Fibroblast of lung (primary cell): ENCODE data around the gene CHCHD6. TPM values are rescaled to one million over a fixed set of nuclear protein-coding genes. Genes with fewer than 3 reads are reported as not detected.

Source experiments
- DNase-seq, 2 donors: peaks; one replicate each; pipeline versions ENCODE4 v3.0.0 to v3.0.0-alpha.2; 2010; ENCODE audit warnings: low read depth in 2 of 2
- H2AFZ ChIP-seq: 2 replicates; pipeline ENCODE4 v1.5.1; 2012; ENCODE audit warnings: low read length, control low read depth, inconsistent platforms
- H3K27ac ChIP-seq: 2 replicates; pipeline ENCODE4 v1.5.1; 2011; ENCODE audit warnings: low read length, control low read depth; ENCODE audit not compliant: insufficient read depth
- H3K27me3 ChIP-seq: 2 replicates; pipeline ENCODE4 v1.5.1; 2011; ENCODE audit warnings: mild to moderate bottlenecking, low read length; ENCODE audit not compliant: control insufficient read depth, insufficient read depth
- H3K36me3 ChIP-seq: 2 replicates; pipeline ENCODE4 v1.5.1; 2011; ENCODE audit warnings: low read length; ENCODE audit not compliant: control insufficient read depth, insufficient read depth
- H3K4me1 ChIP-seq: 2 replicates; pipeline ENCODE4 v1.5.1; 2011; ENCODE audit warnings: low read length; ENCODE audit not compliant: control insufficient read depth, insufficient read depth; ENCODE audit errors: extremely low read depth
- H3K4me2 ChIP-seq: 2 replicates; pipeline ENCODE4 v1.5.1; 2011; ENCODE audit warnings: low read length, control low read depth; ENCODE audit not compliant: insufficient read depth; ENCODE audit errors: extremely low read depth
- H3K4me3 ChIP-seq, 4 experiments: fragments of 200-600 bp in 1 of 4; sonication (generic) in 1 of 4; replicated peaks in 1 of 4; 2 replicates each; pipeline ENCODE4 v1.5.1; 2011 to 2016; ENCODE audit warnings: low read length in 4 of 4, low read depth in 3 of 4, mild to moderate bottlenecking in 3 of 4, control low read depth in 2 of 4, inconsistent platforms in 1 of 4, mixed read lengths in 1 of 4; ENCODE audit not compliant: insufficient read depth in 1 of 4; ENCODE audit errors: control extremely low read depth in 1 of 4
- H3K79me2 ChIP-seq: 2 replicates; pipeline ENCODE4 v1.5.1; 2012; ENCODE audit warnings: mild to moderate bottlenecking, low read length, inconsistent platforms; ENCODE audit not compliant: control insufficient read depth, insufficient read depth
- H3K9ac ChIP-seq: 2 replicates; pipeline ENCODE4 v1.5.1; 2011; ENCODE audit warnings: mild to moderate bottlenecking, low read length, control low read depth; ENCODE audit not compliant: insufficient read depth
- H3K9me3 ChIP-seq: 2 replicates; pipeline ENCODE4 v1.5.1; 2012; ENCODE audit warnings: low read depth, low read length; ENCODE audit not compliant: control insufficient read depth, insufficient read depth
- H4K20me1 ChIP-seq: 2 replicates; pipeline ENCODE4 v1.5.1; 2011; ENCODE audit warnings: low read length; ENCODE audit not compliant: control insufficient read depth, insufficient read depth; ENCODE audit errors: extremely low read depth
- EZH2 ChIP-seq: IDR thresholded peaks from 2 replicates; pipeline ENCODE4 v1.5.1; 2012; ENCODE audit warnings: low read length, control low read depth, mild to moderate bottlenecking; ENCODE audit errors: missing control alignments
- polyA plus RNA-seq, 2 donors: library from polyadenylated mRNA; depleted of rRNA in 1 of 2; stranded (reverse) in 1 of 2; unstranded in 1 of 2; fragments of >200 nt; gene quantifications; 2 replicates each; pipeline ENCODE4 v1.2.1, GENCODE V29; 2011 to 2012; ENCODE audit warnings: missing spikeins in 1 of 2
- total RNA-seq: library from RNA; depleted of rRNA; stranded (reverse); fragments of >200 nt; gene quantifications from 2 replicates; pipeline ENCODE4 v1.2.1, GENCODE V29; 2014
- TF ChIP-seq, protein P1 (sequence below), 2 donors: IDR thresholded peaks in 1 of 2; conservative IDR thresholded peaks in 1 of 2; 1 replicate in 1 of 2; 2 replicates in 1 of 2; pipeline ENCODE4 v1.5.1; 2011 to 2012; ENCODE audit warnings: low read length in 2 of 2, control low read depth in 1 of 2, inconsistent platforms in 1 of 2, low read depth in 1 of 2, mild to moderate bottlenecking in 1 of 2

Gene CHCHD6
- total and polyA plus RNA-seq, 2 donors (not counting 1 experiment from before 2014, with no cell fraction given) = 9.5 to 11.1 TPM

DNA sequence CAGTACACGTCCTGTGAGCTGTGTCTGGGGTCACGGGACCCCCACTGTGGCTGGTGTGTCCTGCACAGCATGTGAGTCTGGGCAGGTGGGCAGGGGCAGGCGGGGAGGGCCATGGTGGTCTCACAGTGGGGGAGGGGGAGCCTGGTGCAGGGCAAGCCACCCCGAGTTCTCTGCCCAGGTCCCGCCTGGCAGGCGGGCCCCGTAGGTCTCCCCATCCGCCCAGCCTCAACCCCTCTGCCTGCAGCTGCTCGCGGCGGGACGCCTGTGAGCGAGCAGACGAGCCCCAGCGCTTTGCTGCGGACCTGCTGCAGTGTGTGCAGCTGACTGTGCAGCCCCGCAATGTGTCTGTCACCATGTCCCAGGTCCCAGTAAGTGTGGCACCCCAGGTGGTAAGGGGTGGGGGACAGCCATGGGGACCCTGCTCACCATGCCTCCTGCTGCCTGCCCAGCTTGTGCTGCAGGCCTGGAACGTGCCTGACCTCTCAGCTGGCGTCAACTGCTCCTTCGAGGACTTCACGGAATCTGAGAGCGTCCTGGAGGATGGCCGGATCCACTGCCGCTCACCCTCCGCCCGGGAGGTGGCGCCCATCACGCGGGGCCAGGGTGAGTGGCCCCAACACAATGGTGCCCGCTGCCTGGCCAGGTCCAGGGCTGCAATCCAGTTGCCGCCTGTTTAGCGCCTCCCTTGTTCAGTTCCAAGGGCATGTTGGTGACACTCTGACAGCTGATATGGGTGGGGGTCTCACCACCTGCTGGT lies 300.8 kb downstream of the CHCHD6 start:
- H3K79me2 ChIP-seq = peaks cover 24% of the 10 kb centered on the region

DNA sequence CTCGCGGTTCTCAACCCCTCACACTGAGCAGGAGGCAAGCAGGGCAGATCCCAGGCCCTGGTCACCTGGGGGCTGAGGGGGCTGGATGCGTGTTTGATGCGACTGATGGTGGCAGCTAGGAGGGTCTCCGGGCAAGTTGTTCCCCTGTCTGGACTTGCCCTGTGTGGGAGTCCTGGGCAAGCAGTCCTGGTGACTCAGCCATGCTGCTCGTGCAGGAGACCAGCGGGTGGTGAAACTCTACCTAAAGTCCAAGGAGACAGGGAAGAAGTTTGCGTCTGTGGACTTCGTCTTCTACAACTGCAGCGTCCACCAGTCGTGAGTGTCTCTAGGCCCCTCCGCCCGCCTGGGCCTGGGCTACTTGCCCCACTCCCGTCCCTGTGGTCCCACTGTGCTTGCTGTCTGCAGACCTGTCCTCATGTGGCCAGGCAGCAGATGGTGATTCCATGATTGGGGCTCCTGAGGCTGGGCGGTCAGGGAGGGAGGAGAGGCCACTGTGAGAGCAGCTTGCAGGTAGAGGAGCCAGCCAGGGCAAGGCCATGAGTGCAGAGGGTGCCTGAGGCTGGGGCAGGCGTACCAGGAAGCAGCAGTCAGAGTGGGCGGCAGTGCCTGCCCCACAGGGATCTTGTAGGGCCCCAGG lies 301.9 kb downstream of the CHCHD6 start:
- Histone ChIP-seq H3K27ac (no peak overlapping the region), H3K4me2 (no peak overlapping the region), H2AFZ (no peak overlapping the region), H3K79me2 (peaks cover 17% of the 10 kb centered on the region), H4K20me1 (no peaks in the 10 kb centered on the region), H3K4me1 (peaks cover 19% of the 10 kb centered on the region), H3K9ac (no peak overlapping the region), H3K27me3 (no peaks in the 10 kb centered on the region), H3K9me3 (no peaks in the 10 kb centered on the region), H3K4me3 (no peak overlapping the region), H3K36me3 (peaks cover 13% of the 10 kb centered on the region)
- peak in 1 of 2 donors; percentile 67 for DNase-seq
- TF ChIP-seq EZH2 = no peak
- TF ChIP-seq, protein P1, sequence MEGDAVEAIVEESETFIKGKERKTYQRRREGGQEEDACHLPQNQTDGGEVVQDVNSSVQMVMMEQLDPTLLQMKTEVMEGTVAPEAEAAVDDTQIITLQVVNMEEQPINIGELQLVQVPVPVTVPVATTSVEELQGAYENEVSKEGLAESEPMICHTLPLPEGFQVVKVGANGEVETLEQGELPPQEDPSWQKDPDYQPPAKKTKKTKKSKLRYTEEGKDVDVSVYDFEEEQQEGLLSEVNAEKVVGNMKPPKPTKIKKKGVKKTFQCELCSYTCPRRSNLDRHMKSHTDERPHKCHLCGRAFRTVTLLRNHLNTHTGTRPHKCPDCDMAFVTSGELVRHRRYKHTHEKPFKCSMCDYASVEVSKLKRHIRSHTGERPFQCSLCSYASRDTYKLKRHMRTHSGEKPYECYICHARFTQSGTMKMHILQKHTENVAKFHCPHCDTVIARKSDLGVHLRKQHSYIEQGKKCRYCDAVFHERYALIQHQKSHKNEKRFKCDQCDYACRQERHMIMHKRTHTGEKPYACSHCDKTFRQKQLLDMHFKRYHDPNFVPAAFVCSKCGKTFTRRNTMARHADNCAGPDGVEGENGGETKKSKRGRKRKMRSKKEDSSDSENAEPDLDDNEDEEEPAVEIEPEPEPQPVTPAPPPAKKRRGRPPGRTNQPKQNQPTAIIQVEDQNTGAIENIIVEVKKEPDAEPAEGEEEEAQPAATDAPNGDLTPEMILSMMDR (conservative IDR thresholded peaks at IDR 0.05 in 1 of 2, IDR thresholded peaks at IDR 0.05 in 1 of 2; ENCODE audit: low read depth in 1 of 2, low read length in 2 of 2) = no peak

More for the DNA sequence above, 300.8 kb downstream of the CHCHD6 start:
- peaks cover 22% of the 10 kb centered on the region for H3K4me1 ChIP-seq
- no peak overlapping the region for H2AFZ ChIP-seq
- TF ChIP-seq, protein P1 (conservative IDR thresholded peaks at IDR 0.05 in 1 of 2, IDR thresholded peaks at IDR 0.05 in 1 of 2; ENCODE audit: low read depth in 1 of 2, low read length in 2 of 2) = no peak
- TF ChIP-seq EZH2 = no peak
- no peak for DNase-seq
- H3K4me3 ChIP-seq = no peak overlapping the region
- H3K4me2 ChIP-seq = no peak overlapping the region
- H3K9ac ChIP-seq = no peak overlapping the region
- no peaks in the 10 kb centered on the region for H3K27me3 ChIP-seq
- H3K36me3 ChIP-seq = peaks cover 14% of the 10 kb centered on the region
- H4K20me1 ChIP-seq = no peaks in the 10 kb centered on the region
- no peaks in the 10 kb centered on the region for H3K9me3 ChIP-seq
- H3K27ac ChIP-seq = no peak overlapping the region

DNA sequence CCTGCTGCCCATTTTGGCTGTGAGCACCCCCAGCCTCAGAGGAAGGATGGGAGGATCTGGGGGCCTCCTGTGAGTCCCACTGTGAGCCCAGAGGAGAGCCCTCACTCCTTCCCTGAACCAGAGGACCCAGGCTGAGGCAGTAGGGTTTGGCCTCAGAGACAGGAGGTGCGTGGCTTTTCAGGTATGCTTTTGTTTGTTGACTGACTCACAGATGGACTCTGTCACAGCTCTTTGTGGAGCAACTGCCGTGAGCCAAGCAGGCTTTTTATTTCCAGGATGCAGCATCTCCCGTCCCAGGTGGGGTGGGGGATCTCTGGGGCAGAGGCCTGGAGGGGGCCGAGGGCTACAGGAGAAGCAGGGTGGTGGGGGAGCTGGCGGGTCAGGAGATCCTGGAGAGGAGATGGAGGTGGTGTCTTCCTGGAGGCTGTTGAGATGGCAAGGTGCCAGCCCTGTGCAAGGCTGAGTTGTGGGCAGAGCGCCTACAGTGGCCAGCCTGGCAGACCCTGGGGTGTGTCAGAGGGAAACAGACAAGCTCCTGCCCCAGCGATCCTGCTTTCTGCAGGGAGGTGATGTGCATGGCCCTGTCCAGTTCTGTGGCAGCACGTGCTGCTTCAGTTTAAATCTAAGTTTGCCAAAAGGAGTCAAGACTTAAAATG lies 302.9 kb downstream of the CHCHD6 start:
- H3K9me3 ChIP-seq = no peaks in the 10 kb centered on the region
- no peak overlapping the region for H3K9ac ChIP-seq
- no peak overlapping the region for H3K27ac ChIP-seq
- H3K4me1 ChIP-seq = peaks cover 11% of the 10 kb centered on the region
- no peak for TF ChIP-seq EZH2
- TF ChIP-seq, protein P1 (conservative IDR thresholded peaks at IDR 0.05 in 1 of 2, IDR thresholded peaks at IDR 0.05 in 1 of 2; ENCODE audit: low read depth in 1 of 2, low read length in 2 of 2) = no peak
- no peak overlapping the region for H2AFZ ChIP-seq
- H4K20me1 ChIP-seq = no peaks in the 10 kb centered on the region
- H3K27me3 ChIP-seq = no peaks in the 10 kb centered on the region
- H3K4me3 ChIP-seq = no peak overlapping the region
- H3K36me3 ChIP-seq = peaks cover 14% of the 10 kb centered on the region
- peak in 1 of 2 donors; percentile 11 for DNase-seq
- no peak overlapping the region for H3K4me2 ChIP-seq
- H3K79me2 ChIP-seq = peaks cover 10% of the 10 kb centered on the region
